CD4-positive, alpha-beta T cell (primary cell): Measurements from ENCODE around the gene SLFN14. TPM values are rescaled to one million over a fixed set of nuclear protein-coding genes. Genes with fewer than 3 reads are reported as not detected.

Source experiments
- ATAC-seq: fragments of 200-7000 bp; cut with Tn5 transposase; one replicate; pipeline ENCODE4 v1.10.0; 2022; ENCODE audit warnings: mild to moderate bottlenecking; ENCODE audit not compliant: poor library complexity
- CTCF ChIA-PET: fragments of 350-600 bp; sonication (Branson Sonifier 250); formaldehyde crosslinking; loops from one replicate; lab custom pipeline; 2021; ENCODE audit warnings: antibody characterized with exemption, inconsistent platforms; lab: Charles Lee
- POLR2A ChIA-PET: fragments of 350-600 bp; sonication (Branson Sonifier 250); formaldehyde crosslinking; loops from one replicate; lab custom pipeline; 2021; ENCODE audit warnings: antibody characterized with exemption, inconsistent platforms; lab: Charles Lee
- DNase-seq, 14 experiments: peaks; one replicate each; pipeline ENCODE4 v3.0.0-alpha.2; 2013 to 2020; ENCODE audit warnings: mixed read lengths in 2 of 14
- H3K27ac ChIP-seq, 2 donors: one replicate each; pipeline versions ENCODE4 v1.5.1 to v1.7.0; 2013; ENCODE audit warnings: low read length in 2 of 2, low read depth in 1 of 2, mild to moderate bottlenecking in 1 of 2
- H3K27me3 ChIP-seq, 2 experiments: 1 replicate in 1 of 2; 2 replicates in 1 of 2; pipeline versions ENCODE4 v1.6.1 to v1.7.0; 2013; ENCODE audit warnings: low read length in 2 of 2, control low read depth in 1 of 2, mild to moderate bottlenecking in 1 of 2, moderate library complexity in 1 of 2; ENCODE audit not compliant: insufficient read depth in 2 of 2, control insufficient read depth in 1 of 2
- H3K36me3 ChIP-seq: one replicate; pipeline ENCODE4 v1.6.1; 2013; ENCODE audit warnings: low read length, control low read depth; ENCODE audit not compliant: insufficient read depth
- H3K4me1 ChIP-seq: one replicate; pipeline ENCODE4 v1.6.1; 2013; ENCODE audit warnings: low read length, control low read depth; ENCODE audit not compliant: insufficient read depth
- H3K4me3 ChIP-seq: one replicate; pipeline ENCODE4 v1.5.1; 2013; ENCODE audit warnings: mild to moderate bottlenecking, low read length, moderate library complexity
- H3K9me3 ChIP-seq, 2 experiments: 1 replicate in 1 of 2; 2 replicates in 1 of 2; pipeline versions ENCODE4 v1.6.1 to v1.7.0; 2013; ENCODE audit warnings: low read length in 2 of 2, mild to moderate bottlenecking in 2 of 2, control low read depth in 1 of 2, moderate library complexity in 1 of 2; ENCODE audit not compliant: control insufficient read depth in 1 of 2, insufficient read depth in 1 of 2
- H3K27ac Mint-ChIP-seq: one replicate; pipeline ENCODE4 v1.8.0; 2020; ENCODE audit warnings: mixed read lengths
- H3K27me3 Mint-ChIP-seq: one replicate; pipeline ENCODE4 v1.8.0; 2021; ENCODE audit warnings: mixed read lengths
- H3K36me3 Mint-ChIP-seq: one replicate; pipeline ENCODE4 v1.8.0; 2021; ENCODE audit warnings: low read depth, mixed read lengths
- H3K4me1 Mint-ChIP-seq: one replicate; pipeline ENCODE4 v1.8.0; 2021; ENCODE audit warnings: low read depth, mixed read lengths
- H3K4me3 Mint-ChIP-seq: one replicate; pipeline ENCODE4 v1.8.0; 2020; ENCODE audit warnings: mild to moderate bottlenecking, mixed read lengths
- H3K9me3 Mint-ChIP-seq: one replicate; pipeline ENCODE4 v1.8.0; 2020; ENCODE audit warnings: mixed read lengths
- CTCF ChIP-seq: fragments of 200-600 bp; IDR thresholded peaks from one replicate; pipeline ENCODE4 v1.8.0; 2022; ENCODE audit warnings: antibody characterized with exemption, mild to moderate bottlenecking
- intact Hi-C, 2 experiments: fragments of 100-400 bp; cut with DNase I in 1 of 2; cut with micrococcal nuclease in 1 of 2; formaldehyde crosslinking; loops; one replicate each; pipeline versions ENCODE4 v1.15.1 to v1.9.0; 2023 to 2025; cut with DNase I, micrococcal nuclease
- total RNA-seq, 174 experiments: library from RNA in 2 of 174; stranded (reverse) in 2 of 174; gene quantifications; one replicate each; pipeline ENCODE4 v1.2.3 and lab custom pipeline; 2021 to 2026

SLFN14 gene
- total RNA-seq, 2 experiments from 2014 or later: not detected

- no peaks in the 10 kb centered on the region for H3K27me3 ChIP-seq
- H3K36me3 Mint-ChIP-seq: no peaks in the 10 kb centered on the region
- DNase-seq (no peak), ATAC-seq (no peak)
- H3K9me3 Mint-ChIP-seq: no peaks in the 10 kb centered on the region
- H3K4me1 ChIP-seq: no peaks in the 10 kb centered on the region
- H3K27ac ChIP-seq: no peak overlapping the region
- no peak overlapping the region for H3K4me3 Mint-ChIP-seq
- no peaks in the 10 kb centered on the region for H3K27me3 Mint-ChIP-seq
- H3K27ac Mint-ChIP-seq: no peak overlapping the region
- H3K4me3 ChIP-seq: no peak overlapping the region
- no peaks in the 10 kb centered on the region for H3K36me3 ChIP-seq
- POLR2A ChIA-PET: interaction anchor here (0.8 kb wide), 1 partner anchor 306 kb away, joined by 3 read pairs; the partner anchor contains the start of gene SLFN5
- intact Hi-C loops: loop anchor here in 1 of 2 experiments (10.0 kb wide), 1 partner anchor 1124 kb away; no protein-coding TSS in a partner anchor
- no peak for TF ChIP-seq CTCF
- H3K4me1 Mint-ChIP-seq: peaks cover 3% of the 10 kb centered on the region
- CTCF ChIA-PET: no interaction called here
- no peaks in the 10 kb centered on the region for H3K9me3 ChIP-seq
Measured at GRCh38 chr17:35548208-35548810, 12.3 kb downstream of the SLFN14 start.

GRCh38 chr17:35546487-35546886 is 14.1 kb downstream of the SLFN14 start:
- ChIA-PET CTCF (no interaction called here), POLR2A (no interaction called here)
- Histone ChIP-seq H3K9me3 (no peaks in the 10 kb centered on the region), H3K4me1 (peaks cover 5% of the 10 kb centered on the region), H3K27ac (no peak overlapping the region), H3K36me3 (no peaks in the 10 kb centered on the region), H3K27me3 (no peaks in the 10 kb centered on the region), H3K4me3 (no peak overlapping the region)
- no peak overlapping the region for H3K4me3 Mint-ChIP-seq
- DNase-seq (no peak), ATAC-seq (no peak)
- H3K27ac Mint-ChIP-seq: no peak overlapping the region
- H3K4me1 Mint-ChIP-seq: peaks cover 9% of the 10 kb centered on the region
- H3K36me3 Mint-ChIP-seq: no peaks in the 10 kb centered on the region
- intact Hi-C loops: loop anchor here in 1 of 2 experiments (10.0 kb wide), 1 partner anchor 1122 kb away; no protein-coding TSS in a partner anchor
- H3K9me3 Mint-ChIP-seq: no peaks in the 10 kb centered on the region
- no peaks in the 10 kb centered on the region for H3K27me3 Mint-ChIP-seq
- no peak for TF ChIP-seq CTCF

GRCh38 chr17:35545150-35545549 is 15.5 kb downstream of the SLFN14 start:
- Mint-ChIP-seq H3K4me1 (peaks cover 22% of the 10 kb centered on the region), H3K4me3 (no peak overlapping the region), H3K36me3 (no peaks in the 10 kb centered on the region), H3K27ac (no peak overlapping the region), H3K27me3 (no peaks in the 10 kb centered on the region), H3K9me3 (no peaks in the 10 kb centered on the region)
- DNase-seq: no peak
- intact Hi-C loops: loop anchor here in 1 of 2 experiments (10.0 kb wide), 1 partner anchor 1120 kb away; no protein-coding TSS in a partner anchor
- H3K27ac ChIP-seq: no peak overlapping the region
- no peaks in the 10 kb centered on the region for H3K9me3 ChIP-seq
- TF ChIP-seq CTCF: no peak
- CTCF ChIA-PET: no interaction called here
- peaks cover 11% of the 10 kb centered on the region for H3K4me1 ChIP-seq
- POLR2A ChIA-PET: interaction anchor here (0.9 to 1.3 kb wide), 2 partner anchors 18 to 33 kb away, joined by 4 read pairs; partner anchors contain the start of gene PEX12
- H3K4me3 ChIP-seq: no peak overlapping the region
- ATAC-seq: no peak
- H3K27me3 ChIP-seq: no peaks in the 10 kb centered on the region
- H3K36me3 ChIP-seq: no peaks in the 10 kb centered on the region
